Endothelial cell of umbilical vein (primary cell): ENCODE results near the gene ARRB1. TPM values are rescaled to one million over a fixed set of nuclear protein-coding genes. Genes with fewer than 3 reads are reported as not detected.

Experiments
- BruUV-seq: library from RNA; stranded (reverse); fragments of 400-500 nt; replicated peaks from 2 replicates; lab custom pipeline; 2021; lab: Mats Ljungman, UMichigan
- CTCF ChIA-PET: fragments of 300-600, 350-600 bp; sonication (Branson Sonifier 250); formaldehyde crosslinking; loops from one replicate; lab custom pipeline; 2021; ENCODE audit warnings: antibody characterized with exemption, inconsistent platforms; lab: Charles Lee
- POLR2A ChIA-PET: fragments of 300-600, 350-600 bp; sonication (Branson Sonifier 250); formaldehyde crosslinking; loops from one replicate; lab custom pipeline; 2021; ENCODE audit warnings: antibody characterized with exemption, inconsistent platforms; lab: Charles Lee
- DNase-seq: peaks from one replicate; pipeline ENCODE4 v3.0.0-alpha.2; 2011; ENCODE audit warnings: low read depth, low spot score
- FAIRE-seq: peaks from 2 replicates; lab custom pipeline; 2011; peaks lifted over from hg19 to GRCh38; lab: Jason Lieb, UNC
- H2AFZ ChIP-seq: 2 replicates; pipeline ENCODE4 v1.6.0; 2012; ENCODE audit warnings: low read depth, low read length, control low read depth, inconsistent platforms
- H3K27ac ChIP-seq: 2 replicates; pipeline ENCODE4 v1.5.1; 2011; ENCODE audit warnings: low read depth, mild to moderate bottlenecking, control low read depth, low read length, moderate library complexity; ENCODE audit not compliant: insufficient read depth
- H3K27me3 ChIP-seq, 2 experiments: 2 replicates each; pipeline versions ENCODE4 v1.6.0 to v1.6.1; 2011; ENCODE audit warnings: low read length in 2 of 2, mixed read lengths in 1 of 2; ENCODE audit not compliant: control insufficient read depth in 2 of 2, insufficient read depth in 2 of 2
- H3K36me3 ChIP-seq, 2 experiments: 2 replicates in 1 of 2; 3 replicates in 1 of 2; pipeline ENCODE4 v1.5.1; 2011; ENCODE audit warnings: low read length in 2 of 2, mild to moderate bottlenecking in 1 of 2, moderate library complexity in 1 of 2; ENCODE audit not compliant: control insufficient read depth in 2 of 2, insufficient read depth in 2 of 2; ENCODE audit errors: extremely low read depth in 1 of 2
- H3K4me1 ChIP-seq: 3 replicates; pipeline ENCODE4 v1.5.1; 2011; ENCODE audit warnings: mild to moderate bottlenecking, low read length; ENCODE audit not compliant: control insufficient read depth, insufficient read depth; ENCODE audit errors: extremely low read depth
- H3K4me2 ChIP-seq: 2 replicates; pipeline ENCODE4 v1.6.1; 2011; ENCODE audit warnings: low read length, control low read depth, mixed read lengths; ENCODE audit not compliant: insufficient read depth
- H3K4me3 ChIP-seq, 3 experiments: fragments of 200-600 bp in 1 of 3; sonication (generic), shearing (Covaris generic) in 1 of 3; replicated peaks in 1 of 3; 2 replicates each; pipeline ENCODE4 v1.5.1; 2011 to 2016; ENCODE audit warnings: control low read depth in 3 of 3, low read length in 3 of 3, mild to moderate bottlenecking in 2 of 3, inconsistent platforms in 1 of 3, low read depth in 1 of 3, moderate library complexity in 1 of 3; ENCODE audit not compliant: insufficient read depth in 1 of 3
- H3K79me2 ChIP-seq: 2 replicates; pipeline ENCODE4 v1.6.0; 2012; ENCODE audit warnings: low read length, inconsistent platforms; ENCODE audit not compliant: control insufficient read depth, insufficient read depth
- H3K9ac ChIP-seq: replicated peaks from 2 replicates; pipeline ENCODE3; 2011; ENCODE audit warnings: low read length, control low read depth; ENCODE audit not compliant: insufficient read depth; ENCODE audit errors: extremely low read depth
- H3K9me1 ChIP-seq: replicated peaks from 3 replicates; pipeline ENCODE4 v1.6.0; 2011; ENCODE audit warnings: mild to moderate bottlenecking, low read length; ENCODE audit not compliant: control insufficient read depth, insufficient read depth; ENCODE audit errors: extremely low read depth
- H3K9me3 ChIP-seq: replicated peaks from 2 replicates; pipeline ENCODE4 v1.5.1; 2012; ENCODE audit warnings: low read length, inconsistent platforms; ENCODE audit not compliant: control insufficient read depth, insufficient read depth
- H4K20me1 ChIP-seq: replicated peaks from 2 replicates; pipeline ENCODE3; 2011; ENCODE audit warnings: mild to moderate bottlenecking, low read length; ENCODE audit not compliant: control insufficient read depth, insufficient read depth; ENCODE audit errors: extremely low read depth
- CTCF ChIP-seq, 2 donors: IDR thresholded peaks; 1 replicate in 1 of 2; 2 replicates in 1 of 2; pipeline ENCODE4 v1.5.1; 2011; ENCODE audit warnings: low read length in 2 of 2, mild to moderate bottlenecking in 2 of 2, moderate library complexity in 2 of 2, control low read depth in 1 of 2, inconsistent platforms in 1 of 2, low read depth in 1 of 2; ENCODE audit not compliant: insufficient read depth in 1 of 2; ENCODE audit errors: extremely low read depth in 1 of 2
- EZH2 ChIP-seq: IDR thresholded peaks from 2 replicates; pipeline ENCODE4 v1.6.1; 2012; ENCODE audit warnings: borderline replicate concordance, low read depth, mild to moderate bottlenecking, moderate library complexity, low read length, inconsistent platforms; ENCODE audit not compliant: severe bottlenecking
- FOS ChIP-seq: IDR thresholded peaks from 2 replicates; pipeline ENCODE4 v1.6.1; 2011; ENCODE audit warnings: mild to moderate bottlenecking, low read length, moderate library complexity, borderline replicate concordance; ENCODE audit not compliant: insufficient read depth
- GATA2 ChIP-seq: IDR thresholded peaks from 2 replicates; pipeline ENCODE4 v1.7.0; 2011; ENCODE audit warnings: low read depth, mild to moderate bottlenecking, moderate library complexity, mixed read lengths, low read length; ENCODE audit not compliant: insufficient read length, insufficient read depth
- JUN ChIP-seq: IDR thresholded peaks from 2 replicates; pipeline ENCODE4 v1.6.1; 2011; ENCODE audit warnings: borderline replicate concordance, low read depth; ENCODE audit not compliant: insufficient read length, insufficient read depth
- MAX ChIP-seq: IDR thresholded peaks from 2 replicates; pipeline ENCODE4 v1.6.1; 2011; ENCODE audit not compliant: insufficient read depth, insufficient read length
- MYC ChIP-seq: IDR thresholded peaks from one replicate; pipeline ENCODE4 v1.6.1; 2011; ENCODE audit warnings: mild to moderate bottlenecking, low read depth, low read length
- POLR2A ChIP-seq: IDR thresholded peaks from 2 replicates; pipeline ENCODE4 v1.6.1; 2012; ENCODE audit warnings: low read depth, mild to moderate bottlenecking, control low read depth, low read length
- POLR2AphosphoS5 ChIP-seq: IDR thresholded peaks from 2 replicates; pipeline ENCODE4 v1.6.1; 2012; ENCODE audit warnings: low read depth, mild to moderate bottlenecking, control low read depth, low read length, moderate library complexity; ENCODE audit not compliant: insufficient read depth
- dilution Hi-C: fragments of 300-500 bp; cut with MboI; formaldehyde crosslinking; loops from one replicate; pipeline ENCODE4 v1.15.0; 2019; ENCODE audit warnings: low sequenced_read_pairs; ENCODE audit not compliant: extremely low pct_ligation_motif_present
- intact Hi-C: fragments of 100-400 bp; cut with micrococcal nuclease; formaldehyde crosslinking; loops from one replicate; pipeline ENCODE4 v1.10.0; 2022
- polyA plus RNA-seq, 4 experiments: library from polyadenylated mRNA; depleted of rRNA in 3 of 4; stranded (reverse) in 3 of 4; unstranded in 1 of 4; fragments of >200 nt; gene quantifications; 2 replicates each; pipeline versions ENCODE4 v1.2.1 to v1.2.3, GENCODE V29; 2011 to 2012; ENCODE audit warnings: missing spikeins in 1 of 4
- total RNA-seq: library from RNA; stranded (reverse); gene quantifications from 2 replicates; pipeline ENCODE4 v1.2.3, GENCODE V29; 2021

The ARRB1 gene
- total and polyA plus RNA-seq, 2 donors (not counting 3 experiments of a cell fraction or from before 2014, with no cell fraction given): 63.9 to 92.6 TPM

DNA sequence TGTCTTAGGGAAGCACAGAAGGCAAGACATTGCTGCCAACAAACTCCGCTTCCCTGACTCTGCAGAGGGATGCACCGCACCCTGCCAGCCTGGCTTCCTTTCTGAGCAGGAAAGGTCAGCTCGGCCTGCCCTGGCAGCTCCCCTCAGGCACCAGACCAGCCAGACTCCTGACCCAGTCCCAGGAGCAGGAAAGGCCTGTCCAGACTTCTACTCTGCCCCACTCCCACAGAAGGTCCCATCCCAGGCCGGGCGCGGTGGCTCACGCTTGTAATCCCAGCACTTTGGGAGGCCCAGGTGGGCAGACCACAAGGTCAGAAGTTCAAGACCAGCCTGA is 17.7 kb downstream of the ARRB1 start:
- H2AFZ ChIP-seq: no peak overlapping the region
- peaks cover 18% of the 10 kb centered on the region for H3K79me2 ChIP-seq
- no peaks in the 10 kb centered on the region for H3K9me1 ChIP-seq
- H3K36me3 ChIP-seq: no peaks in the 10 kb centered on the region
- dilution Hi-C loops (no loop called here), intact Hi-C loops (no loop called here)
- no peak for FAIRE-seq
- H3K9ac ChIP-seq: no peak overlapping the region
- no peak for DNase-seq
- no peaks in the 10 kb centered on the region for H4K20me1 ChIP-seq
- H3K4me2 ChIP-seq: no peak overlapping the region
- ChIA-PET POLR2A (no interaction called here), CTCF (interaction anchor here (0.7 to 2.1 kb wide), 3 partner anchors 15 to 163 kb away, joined by 3 to 9 read pairs (median 3); no protein-coding TSS in a partner anchor)
- no peak overlapping the region for H3K27ac ChIP-seq
- TF ChIP-seq POLR2A: no peak
- TF ChIP-seq POLR2AphosphoS5: no peak
- TF ChIP-seq FOS: no peak
- no peak for TF ChIP-seq MYC
- TF ChIP-seq EZH2: no peak
- TF ChIP-seq MAX: no peak
- no peak for TF ChIP-seq JUN
- TF ChIP-seq CTCF (IDR thresholded peaks at IDR 0.05; ENCODE audit: extremely low read depth in 1 of 2, insufficient read depth in 1 of 2, low read depth in 1 of 2, low read length in 2 of 2): no peak
- no peak for TF ChIP-seq GATA2
- no TSS peak for BruUV-seq
- H3K4me3 ChIP-seq: no peak overlapping the region
- H3K27me3 ChIP-seq: no peaks in the 10 kb centered on the region
- peaks cover 43% of the 10 kb centered on the region for H3K4me1 ChIP-seq
- no peaks in the 10 kb centered on the region for H3K9me3 ChIP-seq
